Renal pelvis (tissue), 4 donors: ENCODE data around the gene AXIN1. TPM values are rescaled to one million over a fixed set of nuclear protein-coding genes. Genes with fewer than 3 reads are reported as not detected.
"Not testable (repeated sequence)": the region's sequence is repeated elsewhere in the genome, so short reads cannot be mapped to it uniquely, and the experiment has no call there.

ENCODE experiments used
- DNase-seq: peaks from one replicate; pipeline ENCODE4 v3.0.0-alpha.2; 2013
- polyA plus RNA-seq, 3 donors: library from polyadenylated mRNA; unstranded; fragments of 120-200 nt; gene quantifications; one replicate each; pipeline ENCODE4 v1.2.1, GENCODE V29; 2013; ENCODE audit not compliant: insufficient read length in 3 of 3

Gene AXIN1
- polyA plus RNA-seq, 3 donors = 21.9 to 22.9 (median 22.7) TPM

DNA sequence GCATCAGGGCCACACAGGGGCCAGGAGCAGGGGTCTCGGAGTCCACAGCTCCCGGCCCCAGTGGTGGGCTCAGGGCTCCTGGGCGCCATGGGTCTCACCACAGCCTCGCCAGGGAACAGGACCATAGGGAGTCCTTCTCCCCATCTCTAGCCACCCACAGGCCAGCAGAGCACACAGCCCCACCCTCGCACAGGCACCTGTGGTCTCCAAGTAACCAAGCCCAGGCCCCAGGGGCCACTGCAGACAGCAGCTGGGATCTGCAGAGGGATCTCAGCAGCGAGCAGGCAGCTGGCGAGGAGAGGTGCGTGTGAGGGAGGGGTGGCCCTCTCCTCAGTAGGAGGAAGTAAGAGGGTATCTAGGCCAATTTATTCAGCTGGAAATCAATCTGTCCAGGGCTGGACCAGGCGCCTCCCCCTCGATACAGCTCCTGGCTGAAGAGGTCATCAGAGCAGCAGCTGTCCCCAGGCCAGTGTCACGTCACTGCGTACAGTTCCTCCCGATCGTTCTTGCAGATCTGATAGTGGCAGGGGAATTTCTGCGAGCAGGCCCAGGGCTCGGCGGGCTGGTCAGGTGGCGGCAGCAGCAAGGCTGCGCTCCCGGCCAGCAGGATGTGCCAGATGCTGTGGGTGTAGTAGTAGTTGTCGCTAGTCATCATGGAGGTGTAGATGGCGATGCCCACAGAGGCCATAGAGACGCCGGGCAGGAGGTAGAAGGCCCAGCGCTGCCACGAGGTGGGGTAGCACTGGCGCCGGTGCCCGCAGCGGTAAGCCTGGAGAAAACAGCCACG is 19.2 kb upstream of the AXIN1 start:
- DNase-seq = no peak

- no peak for DNase-seq
These were observed 18.5 kb upstream of the AXIN1 start for GRCh38 chr16:370979-371514.

GRCh38 chr16:370443-370842 is 17.9 kb upstream of the AXIN1 start, which contains the start of gene MRPL28:
MRPL28 (minus strand) TSS chr16:370538; CDS start chr16:370218, 320 bp downstream.
- peak; percentile 94 for DNase-seq

- DNase-seq = no peak
These were observed 17.4 kb upstream of the AXIN1 start for GRCh38 chr16:369866-370436.

GRCh38 chr16:369275-369865 is 16.8 kb upstream of the AXIN1 start:
- DNase-seq = no peak

- DNase-seq = no peak
These were observed 16.1 kb upstream of the AXIN1 start for GRCh38 chr16:368388-369158.

GRCh38 chr16:367333-367903 is 14.9 kb upstream of the AXIN1 start:
- DNase-seq = no peak

GRCh38 chr16:366476-366875 is 14.0 kb upstream of the AXIN1 start:
- no peak for DNase-seq

GRCh38 chr16:364595-365491 is 12.3 kb upstream of the AXIN1 start:
- DNase-seq = no peak

GRCh38 chr16:363766-364490 is 11.4 kb upstream of the AXIN1 start:
- DNase-seq = no peak

- DNase-seq = no peak
These were observed 10.7 kb upstream of the AXIN1 start for GRCh38 chr16:363110-363765.

DNA sequence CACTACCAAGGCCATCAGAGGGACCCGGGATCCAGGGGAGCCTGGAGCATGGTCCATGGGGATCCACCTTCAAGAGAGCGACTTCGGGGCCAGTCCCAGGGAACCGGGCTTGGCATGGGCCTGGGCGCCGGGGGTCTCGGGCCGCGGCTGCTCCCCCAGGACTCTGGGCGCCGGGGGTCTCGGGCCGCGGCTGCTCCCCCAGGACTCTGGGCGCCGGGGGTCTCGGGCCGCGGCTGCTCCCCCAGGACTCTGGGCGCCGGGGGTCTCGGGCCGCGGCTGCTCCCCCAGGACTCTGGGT is 10.1 kb upstream of the AXIN1 start:
- not testable (repeated sequence) for DNase-seq

DNA sequence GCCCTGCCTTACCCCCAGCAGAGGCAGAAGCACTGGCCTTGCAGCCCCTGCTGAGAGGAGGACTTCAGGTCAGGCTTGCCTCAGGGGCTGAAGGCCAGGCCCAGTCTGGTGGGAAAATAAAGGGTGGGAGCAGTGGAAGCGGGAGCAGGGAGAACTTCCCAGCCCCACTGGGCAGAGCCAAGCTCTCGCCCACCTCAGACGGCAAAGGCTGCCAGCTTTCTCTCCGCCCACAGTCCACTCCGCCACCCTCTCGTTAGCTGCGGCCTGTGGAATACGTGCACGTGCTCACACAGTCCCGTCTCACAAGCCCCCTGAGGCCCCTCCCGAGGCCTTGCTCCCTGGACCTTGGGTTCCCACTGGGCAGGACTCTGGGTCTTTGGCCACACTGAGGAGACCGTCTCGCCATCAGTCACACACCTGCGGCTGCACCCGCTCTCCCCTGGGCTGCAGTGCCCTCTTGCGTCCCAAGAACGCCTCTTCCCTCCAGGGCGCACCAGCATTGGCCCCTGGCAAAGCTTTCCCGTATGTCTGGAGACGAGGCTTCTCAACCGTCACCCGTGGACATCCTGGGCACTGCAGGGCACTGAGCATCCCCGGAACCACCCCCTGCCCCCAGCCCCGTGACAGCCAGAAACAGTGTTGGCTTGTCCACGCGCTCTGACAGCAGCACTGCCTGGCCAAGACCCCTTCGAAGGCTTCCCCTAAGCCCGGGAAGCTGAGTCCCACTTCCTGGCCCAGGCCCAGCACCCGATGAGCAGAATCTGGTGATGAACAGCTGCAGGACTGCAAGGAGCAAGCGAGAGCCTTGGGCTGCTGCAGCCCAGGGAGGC is 9.6 kb upstream of the AXIN1 start:
- no peak for DNase-seq

- no peak for DNase-seq
These were observed 8.9 kb upstream of the AXIN1 start for GRCh38 chr16:361341-361871.

DNA sequence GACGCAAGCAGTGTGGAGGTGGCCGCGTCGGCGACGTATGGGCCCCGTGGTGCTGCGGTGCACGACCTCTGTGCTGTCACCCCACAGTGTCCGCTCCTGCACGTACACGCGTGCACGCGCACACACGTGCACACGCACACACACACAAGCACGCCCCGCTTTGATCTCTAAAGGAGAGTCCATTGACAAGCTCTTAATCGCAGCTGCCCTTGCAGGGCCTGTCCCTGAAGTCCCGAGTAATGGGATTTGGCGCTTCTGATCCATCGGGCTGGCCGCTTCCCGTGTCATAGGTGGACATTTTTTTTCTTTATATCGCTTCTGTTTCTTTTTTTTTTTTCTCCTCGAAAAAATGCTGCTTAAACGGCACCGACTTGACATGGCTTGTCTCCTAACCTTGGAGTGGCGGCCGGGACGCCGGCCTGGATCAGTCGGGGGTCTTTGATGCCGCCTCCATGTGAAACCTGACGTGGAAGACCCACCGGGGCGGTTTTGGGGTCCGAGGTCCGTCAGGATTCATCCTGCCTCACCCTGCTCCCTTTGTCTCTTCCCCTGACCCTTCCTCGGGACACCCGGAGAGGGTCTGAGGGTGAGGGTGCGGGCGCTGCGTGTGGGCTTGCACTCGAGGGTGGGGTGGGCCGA is 8.3 kb upstream of the AXIN1 start:
- DNase-seq = no peak

DNA sequence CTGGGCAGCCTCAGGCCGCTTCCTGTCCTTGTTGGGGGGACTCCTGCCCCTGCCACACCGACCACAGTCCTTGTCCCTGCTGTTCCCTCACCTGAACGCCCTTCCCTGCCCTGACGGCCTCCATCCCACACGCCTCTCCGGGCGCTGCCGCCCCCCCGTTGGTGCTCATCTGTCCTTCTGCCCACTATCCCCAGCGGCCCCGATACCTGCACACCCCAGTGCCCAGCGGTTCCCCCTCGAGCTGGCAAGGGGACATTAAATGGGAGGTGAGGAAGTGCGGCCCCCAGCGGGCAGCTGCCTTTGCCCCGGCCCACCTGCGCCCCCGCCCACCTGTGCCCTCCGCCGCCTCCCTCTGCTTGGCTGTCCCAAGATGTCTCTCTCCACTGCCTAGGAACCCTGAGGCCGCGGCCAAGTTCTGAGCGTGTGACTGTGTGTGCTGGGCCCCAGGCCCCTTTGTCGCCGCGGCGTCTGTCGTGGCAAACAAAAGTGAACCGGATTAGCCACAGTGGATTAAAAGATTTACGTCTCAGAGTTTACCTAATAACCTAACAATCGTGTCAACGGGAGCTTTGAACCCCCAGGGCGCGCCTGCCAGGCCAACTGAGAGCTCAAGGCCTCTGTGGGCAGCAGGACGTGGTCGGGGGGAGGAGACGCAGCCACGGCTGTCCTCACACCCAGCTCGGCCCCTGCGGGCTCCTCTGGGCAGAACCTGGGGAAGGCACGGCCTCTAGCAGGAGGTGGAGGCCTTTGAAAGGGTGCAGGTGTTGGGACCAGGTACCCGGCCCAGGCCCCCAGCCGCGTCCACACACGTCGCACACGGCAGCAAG is 7.6 kb upstream of the AXIN1 start:
- DNase-seq = no peak
